T-helper 17 cell (primary cell): ENCODE results near the gene UNC93A. TPM values are rescaled to one million over a fixed set of nuclear protein-coding genes. Genes with fewer than 3 reads are reported as not detected.

Experiments
- ATAC-seq: fragments of 150-1000 bp; cut with Tn5 transposase; 2 replicates; pipeline ENCODE4 v1.10.0; 2021; ENCODE audit warnings: mild to moderate bottlenecking, moderate library complexity
- DNase-seq, 3 donors: peaks; one replicate each; pipeline versions ENCODE4 v3.0.0 to v3.0.0-alpha.2; 2020 to 2021
- H3K9me3 ChIP-seq: one replicate; pipeline ENCODE4 v1.7.0; 2013; ENCODE audit warnings: low read length, mild to moderate bottlenecking; ENCODE audit not compliant: control insufficient read depth, poor library complexity, severe bottlenecking
- H3K27ac Mint-ChIP-seq: one replicate; pipeline ENCODE4 v1.8.0; 2022; ENCODE audit warnings: mild to moderate bottlenecking, moderate library complexity, mixed read lengths
- H3K27me3 Mint-ChIP-seq: one replicate; pipeline ENCODE4 v1.8.0; 2022; ENCODE audit warnings: mixed read lengths
- H3K36me3 Mint-ChIP-seq: one replicate; pipeline ENCODE4 v1.8.0; 2022; ENCODE audit warnings: low read depth, mixed read lengths
- H3K4me1 Mint-ChIP-seq: one replicate; pipeline ENCODE4 v1.8.0; 2022; ENCODE audit warnings: mild to moderate bottlenecking, mixed read lengths
- H3K4me3 Mint-ChIP-seq: one replicate; pipeline ENCODE4 v1.8.0; 2022; ENCODE audit warnings: mild to moderate bottlenecking, moderate library complexity, mixed read lengths
- total RNA-seq, 4 donors: library from RNA in 2 of 4; stranded (reverse) in 2 of 4; gene quantifications; one replicate each; pipeline ENCODE4 v1.2.3 and lab custom pipeline; 2022 to 2026

UNC93A gene
- total RNA-seq, 2 donors from 2014 or later = not detected

DNA sequence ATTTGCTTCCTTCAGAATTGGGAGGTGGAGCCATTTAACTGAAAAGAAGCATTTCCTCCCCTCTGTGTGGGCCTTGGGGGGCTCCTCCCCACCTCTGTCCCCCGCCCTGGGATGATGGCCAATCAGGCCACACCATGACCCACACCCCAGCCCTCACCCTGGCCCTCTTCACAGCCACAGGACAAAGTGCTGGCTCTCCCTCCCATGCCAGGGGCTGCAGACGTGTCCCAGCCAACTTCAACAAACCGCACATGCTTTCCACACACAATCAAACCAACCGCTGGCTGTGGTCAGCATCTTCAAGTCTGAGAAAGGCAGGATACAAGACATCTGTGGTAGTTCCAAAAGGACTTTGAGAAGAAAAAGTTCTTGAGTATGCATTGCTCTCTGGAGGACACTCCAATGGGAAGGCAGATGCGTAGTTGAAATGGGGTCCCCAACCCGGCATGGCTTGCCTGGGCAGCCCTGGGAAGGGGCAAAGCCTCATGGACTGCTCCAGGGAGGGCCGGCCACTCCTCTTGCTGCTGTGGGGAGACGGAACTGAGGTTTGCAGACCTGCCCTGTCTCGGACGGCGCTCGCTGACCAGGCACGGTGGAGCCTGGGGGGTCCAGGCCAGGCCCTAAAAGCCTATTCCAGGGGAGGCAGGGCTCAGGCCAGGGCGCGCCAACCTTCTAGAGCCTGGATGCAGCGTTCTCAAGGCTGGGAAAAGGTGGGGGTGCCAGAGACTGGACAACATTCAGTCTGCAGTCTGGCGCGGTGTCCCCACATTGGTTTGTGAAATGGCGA lies 45.9 kb downstream of the UNC93A start:
- Mint-ChIP-seq H3K27ac (no peak overlapping the region), H3K4me3 (no peak overlapping the region), H3K4me1 (no peaks in the 10 kb centered on the region), H3K27me3 (peaks cover 5% of the 10 kb centered on the region), H3K36me3 (no peaks in the 10 kb centered on the region)
- no peaks in the 10 kb centered on the region for H3K9me3 ChIP-seq
- no peak for DNase-seq
- ATAC-seq = no peak

GRCh38 chr6:167337675-167338449 lies 46.7 kb downstream of the UNC93A start:
- no peaks in the 10 kb centered on the region for H3K4me1 Mint-ChIP-seq
- no peaks in the 10 kb centered on the region for H3K36me3 Mint-ChIP-seq
- H3K27ac Mint-ChIP-seq = no peak overlapping the region
- DNase-seq = no peak
- no peak for ATAC-seq
- no peak overlapping the region for H3K4me3 Mint-ChIP-seq
- peaks cover 5% of the 10 kb centered on the region for H3K27me3 Mint-ChIP-seq
- H3K9me3 ChIP-seq = no peaks in the 10 kb centered on the region

- ATAC-seq (no peak), DNase-seq (no peak)
- Mint-ChIP-seq H3K27me3 (peaks cover 8% of the 10 kb centered on the region), H3K4me3 (no peak overlapping the region), H3K36me3 (no peaks in the 10 kb centered on the region), H3K4me1 (no peaks in the 10 kb centered on the region), H3K27ac (no peak overlapping the region)
- H3K9me3 ChIP-seq = no peaks in the 10 kb centered on the region
Observed at GRCh38 chr6:167338541-167339117, 47.5 kb downstream of the UNC93A start.

GRCh38 chr6:167341038-167341583 lies 50.0 kb downstream of the UNC93A start:
- Mint-ChIP-seq H3K4me1 (peaks cover 2% of the 10 kb centered on the region), H3K36me3 (no peaks in the 10 kb centered on the region), H3K4me3 (no peak overlapping the region), H3K27ac (no peak overlapping the region), H3K27me3 (peaks cover 9% of the 10 kb centered on the region)
- H3K9me3 ChIP-seq = no peaks in the 10 kb centered on the region
- DNase-seq (no peak), ATAC-seq (no peak)

GRCh38 chr6:167341665-167342655 lies 50.8 kb downstream of the UNC93A start:
- ATAC-seq (no peak), DNase-seq (no peak)
- no peaks in the 10 kb centered on the region for H3K9me3 ChIP-seq
- Mint-ChIP-seq H3K36me3 (no peaks in the 10 kb centered on the region), H3K27me3 (peaks cover 6% of the 10 kb centered on the region), H3K4me3 (no peak overlapping the region), H3K27ac (no peak overlapping the region), H3K4me1 (peaks cover 3% of the 10 kb centered on the region)

GRCh38 chr6:167342879-167343610 lies 51.9 kb downstream of the UNC93A start:
- Mint-ChIP-seq H3K4me3 (no peak overlapping the region), H3K4me1 (peaks cover 7% of the 10 kb centered on the region), H3K27ac (no peak overlapping the region), H3K36me3 (no peaks in the 10 kb centered on the region), H3K27me3 (peaks cover 4% of the 10 kb centered on the region)
- H3K9me3 ChIP-seq = no peaks in the 10 kb centered on the region
- DNase-seq (no peak), ATAC-seq (no peak)

DNA sequence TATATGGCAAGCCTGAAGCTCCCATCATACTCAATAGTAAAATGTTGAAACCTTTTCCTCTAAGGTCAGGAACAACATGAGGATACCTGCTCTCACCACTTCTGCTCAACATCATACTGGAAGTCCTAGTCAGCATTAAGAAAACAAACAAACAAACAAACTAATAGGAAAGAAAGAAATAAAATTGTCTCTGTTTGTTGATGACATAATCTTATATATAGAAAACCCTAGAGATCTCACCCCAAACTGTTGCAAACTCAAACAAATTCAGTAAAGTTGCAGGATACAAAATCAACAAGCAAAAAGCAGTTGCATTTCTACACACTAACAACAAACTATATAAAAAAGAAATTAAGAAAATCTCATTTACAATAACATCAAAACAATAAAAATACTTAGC lies 54.2 kb downstream of the UNC93A start:
- H3K36me3 Mint-ChIP-seq = no peaks in the 10 kb centered on the region
- DNase-seq (no peak), ATAC-seq (no peak)
- no peak overlapping the region for H3K4me3 Mint-ChIP-seq
- peak overlapping the region; percentile 44 for H3K27ac Mint-ChIP-seq
- H3K9me3 ChIP-seq = no peaks in the 10 kb centered on the region
- peaks cover 16% of the 10 kb centered on the region for H3K4me1 Mint-ChIP-seq
- peaks cover 4% of the 10 kb centered on the region for H3K27me3 Mint-ChIP-seq

DNA sequence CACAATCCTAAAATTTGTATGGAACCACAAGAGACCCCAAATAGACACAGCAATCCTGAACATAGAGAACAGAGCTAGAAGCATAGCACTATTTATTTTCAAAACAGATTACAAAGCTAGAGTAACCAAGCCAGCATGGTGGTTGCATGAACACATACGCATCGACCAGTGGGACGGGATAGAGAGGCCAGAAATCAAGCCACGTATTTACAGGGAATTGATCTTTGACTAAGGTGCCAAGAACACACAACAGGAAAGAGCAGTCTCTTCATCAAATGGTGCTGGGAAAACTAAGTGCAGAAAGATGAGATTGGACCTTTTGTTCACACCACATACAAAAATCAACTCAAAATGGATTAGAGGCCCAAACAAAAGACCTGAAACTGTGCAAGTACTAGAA lies 54.8 kb downstream of the UNC93A start:
- Mint-ChIP-seq H3K4me3 (no peak overlapping the region), H3K36me3 (no peaks in the 10 kb centered on the region), H3K4me1 (peaks cover 18% of the 10 kb centered on the region), H3K27me3 (peaks cover 4% of the 10 kb centered on the region), H3K27ac (no peak overlapping the region)
- no peaks in the 10 kb centered on the region for H3K9me3 ChIP-seq
- ATAC-seq (no peak), DNase-seq (no peak)

GRCh38 chr6:167347226-167347625 lies 56.1 kb downstream of the UNC93A start:
- Mint-ChIP-seq H3K36me3 (no peaks in the 10 kb centered on the region), H3K27me3 (peaks cover 4% of the 10 kb centered on the region), H3K4me1 (peaks cover 27% of the 10 kb centered on the region), H3K27ac (no peak overlapping the region), H3K4me3 (no peak overlapping the region)
- no peaks in the 10 kb centered on the region for H3K9me3 ChIP-seq
- ATAC-seq (no peak), DNase-seq (no peak)

- Mint-ChIP-seq H3K36me3 (no peaks in the 10 kb centered on the region), H3K4me1 (peaks cover 27% of the 10 kb centered on the region), H3K27me3 (no peaks in the 10 kb centered on the region), H3K27ac (peak overlapping the region; percentile 93), H3K4me3 (peak overlapping the region; percentile 99)
- DNase-seq = no peak
- ATAC-seq = no peak
- no peaks in the 10 kb centered on the region for H3K9me3 ChIP-seq
Observed at GRCh38 chr6:167349631-167350274, 58.6 kb downstream of the UNC93A start.

- Mint-ChIP-seq H3K4me3 (peak overlapping the region; percentile 99), H3K27me3 (no peaks in the 10 kb centered on the region), H3K27ac (peak overlapping the region; percentile 93), H3K4me1 (peaks cover 26% of the 10 kb centered on the region), H3K36me3 (no peaks in the 10 kb centered on the region)
- ATAC-seq = no peak
- no peak for DNase-seq
- no peaks in the 10 kb centered on the region for H3K9me3 ChIP-seq
Observed at GRCh38 chr6:167350275-167350696, 59.2 kb downstream of the UNC93A start.
